Neuron (in vitro differentiated cells): ENCODE results near the gene CNTNAP2.

Experiments used
- H2AFZ ChIP-seq: one replicate; pipeline ENCODE4 v1.6.1; 2013; ENCODE audit warnings: low read depth, mild to moderate bottlenecking, inconsistent platforms, low read length, moderate library complexity
- H3K27me3 ChIP-seq: one replicate; pipeline ENCODE4 v1.6.1; 2013; ENCODE audit warnings: low read length; ENCODE audit not compliant: insufficient read depth
- H3K36me3 ChIP-seq: one replicate; pipeline ENCODE4 v1.6.1; 2013; ENCODE audit warnings: low read length; ENCODE audit not compliant: insufficient read depth
- H3K4me1 ChIP-seq: one replicate; pipeline ENCODE4 v1.6.1; 2013; ENCODE audit warnings: low read length; ENCODE audit not compliant: insufficient read depth
- H3K4me3 ChIP-seq: 2 replicates; pipeline ENCODE4 v1.5.1; 2013; ENCODE audit warnings: mild to moderate bottlenecking, low read length, moderate library complexity
- H3K9me3 ChIP-seq: one replicate; pipeline ENCODE4 v1.6.1; 2013; ENCODE audit warnings: low read length

CNTNAP2 gene

GRCh38 chr7:148218603-148219002 is 2102.0 kb downstream of the CNTNAP2 start:
- no peaks in the 10 kb centered on the region for H3K36me3 ChIP-seq

GRCh38 chr7:148222721-148223120 is 2106.1 kb downstream of the CNTNAP2 start:
- H3K4me1 ChIP-seq, result peaks cover 7% of the 10 kb centered on the region
- no peaks in the 10 kb centered on the region for H3K36me3 ChIP-seq
- no peak overlapping the region for H3K4me3 ChIP-seq
- H2AFZ ChIP-seq, result no peak overlapping the region
- H3K27me3 ChIP-seq, result no peaks in the 10 kb centered on the region
- H3K9me3 ChIP-seq, result no peaks in the 10 kb centered on the region

More at GRCh38 chr7:148218603-148219002, 2102.0 kb downstream of the CNTNAP2 start:
- Histone ChIP-seq H3K4me3 (no peak overlapping the region), H2AFZ (no peak overlapping the region), H3K27me3 (no peaks in the 10 kb centered on the region), H3K4me1 (no peaks in the 10 kb centered on the region), H3K9me3 (peaks cover 2% of the 10 kb centered on the region)

GRCh38 chr7:148223160-148223559 is 2106.6 kb downstream of the CNTNAP2 start:
- H3K9me3 ChIP-seq, result no peaks in the 10 kb centered on the region
- no peak overlapping the region for H2AFZ ChIP-seq
- H3K27me3 ChIP-seq, result no peaks in the 10 kb centered on the region
- H3K4me1 ChIP-seq, result peaks cover 7% of the 10 kb centered on the region
- H3K36me3 ChIP-seq, result no peaks in the 10 kb centered on the region
- H3K4me3 ChIP-seq, result no peak overlapping the region

- no peaks in the 10 kb centered on the region for H3K9me3 ChIP-seq
- H3K4me3 ChIP-seq, result no peak overlapping the region
- peaks cover 7% of the 10 kb centered on the region for H3K4me1 ChIP-seq
- no peaks in the 10 kb centered on the region for H3K36me3 ChIP-seq
- no peak overlapping the region for H2AFZ ChIP-seq
- H3K27me3 ChIP-seq, result no peaks in the 10 kb centered on the region
Measured at GRCh38 chr7:148223738-148224137, 2107.1 kb downstream of the CNTNAP2 start.

GRCh38 chr7:148230296-148230695 is 2113.7 kb downstream of the CNTNAP2 start:
- Histone ChIP-seq H2AFZ (no peak overlapping the region), H3K27me3 (no peaks in the 10 kb centered on the region), H3K9me3 (no peaks in the 10 kb centered on the region), H3K36me3 (no peaks in the 10 kb centered on the region), H3K4me3 (no peak overlapping the region), H3K4me1 (peaks cover 22% of the 10 kb centered on the region)

- no peaks in the 10 kb centered on the region for H3K36me3 ChIP-seq
- no peaks in the 10 kb centered on the region for H3K27me3 ChIP-seq
- no peak overlapping the region for H2AFZ ChIP-seq
- H3K4me1 ChIP-seq, result peaks cover 22% of the 10 kb centered on the region
- no peak overlapping the region for H3K4me3 ChIP-seq
- no peaks in the 10 kb centered on the region for H3K9me3 ChIP-seq
Measured at GRCh38 chr7:148230883-148231282, 2114.3 kb downstream of the CNTNAP2 start.

- Histone ChIP-seq H3K27me3 (no peaks in the 10 kb centered on the region), H3K9me3 (no peaks in the 10 kb centered on the region), H3K4me1 (peaks cover 15% of the 10 kb centered on the region), H2AFZ (no peak overlapping the region), H3K4me3 (no peak overlapping the region), H3K36me3 (no peaks in the 10 kb centered on the region)
Measured at GRCh38 chr7:148232784-148233183, 2116.2 kb downstream of the CNTNAP2 start.

GRCh38 chr7:148234715-148235114 is 2118.1 kb downstream of the CNTNAP2 start:
- peaks cover 15% of the 10 kb centered on the region for H3K4me1 ChIP-seq
- H3K4me3 ChIP-seq, result no peak overlapping the region
- no peaks in the 10 kb centered on the region for H3K9me3 ChIP-seq
- no peaks in the 10 kb centered on the region for H3K27me3 ChIP-seq
- no peaks in the 10 kb centered on the region for H3K36me3 ChIP-seq
- H2AFZ ChIP-seq, result no peak overlapping the region

GRCh38 chr7:148238761-148239325 is 2122.2 kb downstream of the CNTNAP2 start:
- Histone ChIP-seq H3K9me3 (no peaks in the 10 kb centered on the region), H3K4me3 (no peak overlapping the region), H3K4me1 (no peaks in the 10 kb centered on the region), H3K27me3 (no peaks in the 10 kb centered on the region), H3K36me3 (no peaks in the 10 kb centered on the region), H2AFZ (no peak overlapping the region)

GRCh38 chr7:148241700-148242293 is 2125.2 kb downstream of the CNTNAP2 start:
- H3K4me3 ChIP-seq, result no peak overlapping the region
- no peaks in the 10 kb centered on the region for H3K9me3 ChIP-seq
- H3K4me1 ChIP-seq, result no peaks in the 10 kb centered on the region
- H3K36me3 ChIP-seq, result no peaks in the 10 kb centered on the region
- H2AFZ ChIP-seq, result no peak overlapping the region
- no peaks in the 10 kb centered on the region for H3K27me3 ChIP-seq

- Histone ChIP-seq H3K36me3 (no peaks in the 10 kb centered on the region), H3K4me3 (no peak overlapping the region), H3K9me3 (no peaks in the 10 kb centered on the region), H3K27me3 (no peaks in the 10 kb centered on the region), H3K4me1 (no peaks in the 10 kb centered on the region), H2AFZ (no peak overlapping the region)
Measured at GRCh38 chr7:148242294-148242821, 2125.8 kb downstream of the CNTNAP2 start.

- Histone ChIP-seq H3K9me3 (peaks cover 3% of the 10 kb centered on the region), H3K4me1 (no peaks in the 10 kb centered on the region), H2AFZ (no peak overlapping the region), H3K4me3 (no peak overlapping the region), H3K36me3 (no peaks in the 10 kb centered on the region), H3K27me3 (no peaks in the 10 kb centered on the region)
Measured at GRCh38 chr7:148245381-148245780, 2128.8 kb downstream of the CNTNAP2 start.

- no peak overlapping the region for H2AFZ ChIP-seq
- no peaks in the 10 kb centered on the region for H3K36me3 ChIP-seq
- no peaks in the 10 kb centered on the region for H3K27me3 ChIP-seq
- H3K9me3 ChIP-seq, result peaks cover 3% of the 10 kb centered on the region
- H3K4me3 ChIP-seq, result no peak overlapping the region
- no peaks in the 10 kb centered on the region for H3K4me1 ChIP-seq
Measured at GRCh38 chr7:148253629-148254028, 2137.0 kb downstream of the CNTNAP2 start.

- Histone ChIP-seq H3K27me3 (no peaks in the 10 kb centered on the region), H2AFZ (no peak overlapping the region), H3K4me1 (no peaks in the 10 kb centered on the region), H3K36me3 (no peaks in the 10 kb centered on the region), H3K4me3 (no peak overlapping the region), H3K9me3 (no peaks in the 10 kb centered on the region)
Measured at GRCh38 chr7:148255333-148255732, 2138.7 kb downstream of the CNTNAP2 start.
